ENCODE measurements around the gene URAD. TPM values are rescaled to one million over a fixed set of nuclear protein-coding genes. Genes with fewer than 3 reads are reported as not detected.

The URAD gene
- total and polyA plus RNA-seq, 8 donors: not detected

DNA sequence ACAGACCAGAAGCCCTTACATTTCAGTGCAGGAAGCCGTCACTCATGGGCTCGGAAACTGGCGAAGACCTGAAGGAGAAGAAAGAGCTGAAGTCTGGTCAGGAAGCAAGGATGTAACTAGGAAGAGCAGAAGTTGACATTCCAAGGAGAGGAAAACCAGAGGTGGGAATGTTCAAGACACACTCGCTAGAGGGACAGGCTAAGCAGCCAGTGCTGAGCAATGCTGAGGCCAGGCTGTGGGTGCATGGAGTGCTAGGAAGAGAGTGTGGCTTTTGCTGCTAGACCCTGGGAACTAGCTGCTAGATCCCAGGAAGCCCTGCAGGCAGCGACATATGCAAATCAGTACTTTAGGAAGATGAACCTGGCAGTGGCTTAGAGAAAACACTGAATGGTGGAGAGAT is 12.1 kb upstream of the URAD start:
- DNase-seq: no peak
- Histone ChIP-seq H3K27ac (no peak overlapping the region), H3K9me3 (no peaks in the 10 kb centered on the region), H3K4me1 (no peaks in the 10 kb centered on the region), H3K4me3 (no peak overlapping the region), H3K27me3 (no peaks in the 10 kb centered on the region), H3K36me3 (no peaks in the 10 kb centered on the region)
- ATAC-seq: no peak
- TF ChIP-seq, protein P1, sequence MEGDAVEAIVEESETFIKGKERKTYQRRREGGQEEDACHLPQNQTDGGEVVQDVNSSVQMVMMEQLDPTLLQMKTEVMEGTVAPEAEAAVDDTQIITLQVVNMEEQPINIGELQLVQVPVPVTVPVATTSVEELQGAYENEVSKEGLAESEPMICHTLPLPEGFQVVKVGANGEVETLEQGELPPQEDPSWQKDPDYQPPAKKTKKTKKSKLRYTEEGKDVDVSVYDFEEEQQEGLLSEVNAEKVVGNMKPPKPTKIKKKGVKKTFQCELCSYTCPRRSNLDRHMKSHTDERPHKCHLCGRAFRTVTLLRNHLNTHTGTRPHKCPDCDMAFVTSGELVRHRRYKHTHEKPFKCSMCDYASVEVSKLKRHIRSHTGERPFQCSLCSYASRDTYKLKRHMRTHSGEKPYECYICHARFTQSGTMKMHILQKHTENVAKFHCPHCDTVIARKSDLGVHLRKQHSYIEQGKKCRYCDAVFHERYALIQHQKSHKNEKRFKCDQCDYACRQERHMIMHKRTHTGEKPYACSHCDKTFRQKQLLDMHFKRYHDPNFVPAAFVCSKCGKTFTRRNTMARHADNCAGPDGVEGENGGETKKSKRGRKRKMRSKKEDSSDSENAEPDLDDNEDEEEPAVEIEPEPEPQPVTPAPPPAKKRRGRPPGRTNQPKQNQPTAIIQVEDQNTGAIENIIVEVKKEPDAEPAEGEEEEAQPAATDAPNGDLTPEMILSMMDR (IDR thresholded peaks at IDR 0.05): no peak
- intact Hi-C loops (cut with DNase I): no loop called here

DNA sequence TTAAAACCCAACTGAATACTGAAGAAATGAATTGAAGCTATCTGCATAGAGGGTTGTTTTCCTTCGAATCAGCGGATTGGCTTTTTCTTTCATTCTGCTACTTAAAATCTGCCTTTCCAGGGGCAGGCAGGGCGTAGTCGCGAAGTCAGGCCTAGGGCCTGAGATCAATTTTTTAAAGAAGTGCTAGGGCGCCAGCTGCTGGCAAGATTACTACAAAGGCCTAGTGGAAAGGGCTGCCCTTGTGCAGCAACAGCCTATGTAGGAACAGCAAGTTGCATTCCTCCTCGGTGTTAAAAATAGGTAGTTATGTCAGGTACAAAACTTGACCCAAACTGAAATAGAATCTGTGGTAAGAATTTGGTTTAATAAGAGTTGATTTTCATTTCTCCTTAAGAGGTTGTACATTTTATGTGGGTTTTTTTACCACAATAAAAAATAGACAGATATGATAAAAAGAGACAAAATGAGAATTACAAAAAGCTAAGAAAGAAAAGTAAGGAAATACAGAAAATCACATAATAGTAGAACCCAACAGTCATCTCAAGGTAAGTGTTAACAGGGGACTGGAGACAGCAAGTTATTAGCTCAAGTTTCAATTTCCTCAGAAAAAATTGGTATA is 9.5 kb upstream of the URAD start:
- H3K9me3 ChIP-seq: no peaks in the 10 kb centered on the region
- H3K27ac ChIP-seq: no peak overlapping the region
- no peaks in the 10 kb centered on the region for H3K27me3 ChIP-seq
- H3K4me3 ChIP-seq: no peak overlapping the region
- TF ChIP-seq, protein P1 (IDR thresholded peaks at IDR 0.05): no peak
- ATAC-seq (peak; percentile 53), DNase-seq (peak in 1 of 4 donors; percentile 40)
- H3K36me3 ChIP-seq: no peaks in the 10 kb centered on the region
- no peaks in the 10 kb centered on the region for H3K4me1 ChIP-seq
- intact Hi-C loops (cut with DNase I): no loop called here

DNA sequence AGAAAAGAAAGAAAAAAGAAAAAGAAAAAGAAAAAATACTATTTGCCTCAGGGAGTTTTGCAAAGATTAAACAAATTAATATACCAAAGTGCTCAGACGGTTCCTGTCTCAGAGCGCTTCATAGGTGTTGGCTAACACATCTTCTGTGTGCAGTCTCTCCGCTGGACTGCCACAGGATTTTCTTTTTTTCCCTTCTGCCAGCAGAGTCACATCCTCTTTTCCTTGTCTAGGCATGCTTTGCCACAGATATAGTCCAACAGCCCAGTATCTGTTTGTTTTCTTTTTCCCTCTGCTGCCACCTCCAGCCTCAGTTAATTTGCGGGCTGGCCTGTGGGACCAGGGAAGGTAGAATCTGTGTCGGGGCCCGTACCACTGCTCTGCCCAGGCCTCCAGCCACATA is 3.4 kb upstream of the URAD start:
- no peak overlapping the region for H3K27ac ChIP-seq
- TF ChIP-seq, protein P1 (IDR thresholded peaks at IDR 0.05): no peak
- no peak overlapping the region for H3K4me3 ChIP-seq
- peaks cover 0 to 31% of the 10 kb centered on the region in 2 donors for H3K27me3 ChIP-seq
- H3K4me1 ChIP-seq: no peaks in the 10 kb centered on the region
- ATAC-seq (no peak), DNase-seq (no peak)
- H3K9me3 ChIP-seq: no peaks in the 10 kb centered on the region
- intact Hi-C loops (cut with DNase I): no loop called here
- H3K36me3 ChIP-seq: no peaks in the 10 kb centered on the region

DNA sequence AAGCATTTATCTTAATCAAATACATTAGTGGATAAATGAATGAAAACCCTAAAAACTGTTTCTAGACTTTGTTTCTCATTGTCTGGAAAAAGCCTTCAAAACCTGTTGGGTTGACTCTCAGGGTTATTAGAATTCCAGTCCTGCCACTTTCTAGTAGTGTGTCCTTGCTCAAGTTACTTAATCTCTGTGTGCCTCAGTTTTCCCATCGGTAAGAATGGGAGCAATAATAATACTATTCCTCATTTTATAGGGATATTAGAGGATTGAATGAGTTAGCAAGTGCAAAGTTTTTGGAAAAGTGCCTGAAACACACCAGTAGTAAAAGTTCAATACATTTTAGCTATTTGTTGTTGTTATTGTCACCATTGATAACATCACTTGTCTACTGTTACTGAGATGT is 2.9 kb downstream of the URAD start:
- Histone ChIP-seq H3K27ac (no peak overlapping the region), H3K36me3 (no peaks in the 10 kb centered on the region), H3K27me3 (peaks cover 35 to 94% of the 10 kb centered on the region in 2 donors), H3K4me3 (no peak overlapping the region), H3K4me1 (peaks cover 0 to 1% of the 10 kb centered on the region in 2 donors), H3K9me3 (no peaks in the 10 kb centered on the region)
- DNase-seq (no peak), ATAC-seq (no peak)
- TF ChIP-seq, protein P1 (IDR thresholded peaks at IDR 0.05): no peak
- intact Hi-C loops (cut with DNase I): loop anchor here in 1 of 2 donors (10.0 kb wide), 1 partner anchor 151 kb away; no protein-coding TSS in a partner anchor

DNA sequence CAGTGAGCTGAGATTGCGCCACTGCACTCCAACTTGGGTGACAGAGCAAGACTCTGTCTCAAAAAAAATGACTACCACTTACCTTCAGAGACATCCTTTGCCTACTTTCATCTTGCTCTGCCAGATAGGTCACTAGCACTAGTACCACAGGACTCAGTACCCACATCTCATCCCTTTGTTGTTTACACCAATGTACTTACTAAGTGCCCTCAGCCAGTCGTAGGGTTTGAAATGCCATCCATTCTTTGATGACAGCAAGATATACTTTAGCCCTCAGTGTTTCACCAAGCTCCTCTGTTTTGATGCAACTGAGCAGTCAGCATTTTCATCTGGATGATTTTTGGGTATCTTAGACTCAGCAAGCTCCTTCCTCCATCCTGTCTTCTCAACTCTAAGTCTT is 6.1 kb downstream of the URAD start:
- H3K27ac ChIP-seq: no peak overlapping the region
- TF ChIP-seq, protein P1 (IDR thresholded peaks at IDR 0.05): no peak
- ATAC-seq (no peak), DNase-seq (no peak)
- H3K9me3 ChIP-seq: no peaks in the 10 kb centered on the region
- no peaks in the 10 kb centered on the region for H3K36me3 ChIP-seq
- no peak overlapping the region for H3K4me3 ChIP-seq
- H3K4me1 ChIP-seq: peaks cover 4 to 24% of the 10 kb centered on the region in 2 donors
- intact Hi-C loops (cut with DNase I): loop anchor here in 1 of 2 donors (5.0 to 10.0 kb wide), 2 partner anchors 148 to 620 kb away; no protein-coding TSS in a partner anchor
- peaks cover 68 to 100% of the 10 kb centered on the region in 2 donors for H3K27me3 ChIP-seq

Measured in left lung (tissue), 10 donors.